RWPE2 (cell line): ENCODE data around the gene MYOD1.

ENCODE experiments used
- ATAC-seq: fragments of 200-7000 bp; cut with Tn5 transposase; 3 replicates; pipeline ENCODE4 v1.9.1; 2021; ENCODE audit warnings: low read depth
- DNase-seq: peaks from one replicate; pipeline ENCODE4 v3.0.0-alpha.2; 2020; ENCODE audit warnings: low spot score
- H3K27ac ChIP-seq: fragments of 450-650 bp; 2 replicates; pipeline ENCODE4 v1.5.1; 2017; ENCODE audit warnings: mild to moderate bottlenecking; ENCODE audit not compliant: poor library complexity, severe bottlenecking
- H3K27me3 ChIP-seq: fragments of 250-450 bp; sonication (Bioruptor Pico); 2 replicates; pipeline ENCODE4 v1.5.1; 2021; ENCODE audit warnings: mild to moderate bottlenecking, moderate library complexity; ENCODE audit not compliant: insufficient read depth, poor library complexity, severe bottlenecking
- H3K36me3 ChIP-seq: fragments of 250-450 bp; sonication (Bioruptor Pico); 2 replicates; pipeline ENCODE4 v1.5.1; 2020; ENCODE audit warnings: low read depth, mild to moderate bottlenecking, moderate library complexity
- H3K4me1 ChIP-seq: fragments of 250-450 bp; sonication (Bioruptor Pico); 2 replicates; pipeline ENCODE4 v1.5.1; 2021; ENCODE audit warnings: mild to moderate bottlenecking, moderate library complexity; ENCODE audit not compliant: insufficient read depth, poor library complexity, severe bottlenecking
- H3K4me3 ChIP-seq: fragments of 250-450 bp; sonication (Bioruptor Pico); 2 replicates; pipeline ENCODE4 v1.5.1; 2021; ENCODE audit warnings: mild to moderate bottlenecking, moderate library complexity; ENCODE audit not compliant: severe bottlenecking
- H3K9me3 ChIP-seq: fragments of 250-450 bp; sonication (Bioruptor Pico); 2 replicates; pipeline ENCODE4 v1.5.1; 2021; ENCODE audit warnings: mild to moderate bottlenecking, moderate library complexity; ENCODE audit not compliant: severe bottlenecking
- TF ChIP-seq, protein P1 (sequence below): fragments of 450-650 bp; IDR thresholded peaks from one replicate; pipeline ENCODE4 v1.5.1; 2017; ENCODE audit warnings: mild to moderate bottlenecking, moderate library complexity; ENCODE audit not compliant: poor library complexity, severe bottlenecking

The MYOD1 gene

DNA sequence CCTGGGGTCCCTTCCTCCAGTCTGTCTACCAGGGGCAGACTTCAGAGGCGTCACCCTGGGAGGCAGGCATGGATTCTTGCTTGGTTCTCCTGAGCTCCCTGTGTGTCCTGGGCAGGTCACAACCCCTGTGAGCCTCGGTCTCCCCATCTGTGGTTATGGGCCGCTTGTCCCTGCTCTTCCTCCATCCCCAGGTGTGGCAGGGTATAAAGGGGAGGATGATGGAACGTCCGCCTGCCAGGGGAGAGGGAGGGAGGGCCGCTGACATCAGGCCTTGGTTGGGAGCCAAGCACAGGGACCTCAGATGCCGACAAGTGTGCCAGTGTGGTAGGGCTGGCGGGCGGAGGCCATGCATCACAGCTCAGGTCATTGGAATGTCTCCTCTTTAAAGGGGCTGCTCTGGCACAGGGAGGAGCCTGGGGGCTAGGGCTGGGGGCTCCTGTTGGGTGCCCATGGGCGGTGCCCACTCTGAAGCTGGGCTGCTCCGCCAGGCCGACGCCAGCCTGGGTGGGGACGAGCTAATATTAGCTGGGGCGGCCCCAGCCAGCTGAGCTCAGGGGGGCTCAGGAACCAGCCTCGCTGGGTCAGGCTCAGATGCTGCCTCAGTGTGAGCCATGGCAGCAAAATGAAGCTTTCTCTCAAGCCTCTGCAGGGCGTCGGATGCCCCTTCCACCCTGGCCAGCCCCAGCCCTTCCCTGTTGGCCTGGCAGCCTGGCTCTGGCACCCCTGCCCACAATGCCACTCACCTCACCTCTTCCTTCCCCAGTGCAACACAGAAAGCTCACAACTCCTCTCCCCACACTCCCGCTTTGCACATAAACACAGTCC is 28.0 kb downstream of the MYOD1 start:
- Histone ChIP-seq H3K4me1 (no peaks in the 10 kb centered on the region), H3K36me3 (no peaks in the 10 kb centered on the region), H3K27ac (no peak overlapping the region), H3K27me3 (no peaks in the 10 kb centered on the region), H3K4me3 (no peak overlapping the region), H3K9me3 (no peaks in the 10 kb centered on the region)
- DNase-seq, result no peak
- ATAC-seq, result no peak
- TF ChIP-seq, protein P1, sequence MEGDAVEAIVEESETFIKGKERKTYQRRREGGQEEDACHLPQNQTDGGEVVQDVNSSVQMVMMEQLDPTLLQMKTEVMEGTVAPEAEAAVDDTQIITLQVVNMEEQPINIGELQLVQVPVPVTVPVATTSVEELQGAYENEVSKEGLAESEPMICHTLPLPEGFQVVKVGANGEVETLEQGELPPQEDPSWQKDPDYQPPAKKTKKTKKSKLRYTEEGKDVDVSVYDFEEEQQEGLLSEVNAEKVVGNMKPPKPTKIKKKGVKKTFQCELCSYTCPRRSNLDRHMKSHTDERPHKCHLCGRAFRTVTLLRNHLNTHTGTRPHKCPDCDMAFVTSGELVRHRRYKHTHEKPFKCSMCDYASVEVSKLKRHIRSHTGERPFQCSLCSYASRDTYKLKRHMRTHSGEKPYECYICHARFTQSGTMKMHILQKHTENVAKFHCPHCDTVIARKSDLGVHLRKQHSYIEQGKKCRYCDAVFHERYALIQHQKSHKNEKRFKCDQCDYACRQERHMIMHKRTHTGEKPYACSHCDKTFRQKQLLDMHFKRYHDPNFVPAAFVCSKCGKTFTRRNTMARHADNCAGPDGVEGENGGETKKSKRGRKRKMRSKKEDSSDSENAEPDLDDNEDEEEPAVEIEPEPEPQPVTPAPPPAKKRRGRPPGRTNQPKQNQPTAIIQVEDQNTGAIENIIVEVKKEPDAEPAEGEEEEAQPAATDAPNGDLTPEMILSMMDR, result no peak

DNA sequence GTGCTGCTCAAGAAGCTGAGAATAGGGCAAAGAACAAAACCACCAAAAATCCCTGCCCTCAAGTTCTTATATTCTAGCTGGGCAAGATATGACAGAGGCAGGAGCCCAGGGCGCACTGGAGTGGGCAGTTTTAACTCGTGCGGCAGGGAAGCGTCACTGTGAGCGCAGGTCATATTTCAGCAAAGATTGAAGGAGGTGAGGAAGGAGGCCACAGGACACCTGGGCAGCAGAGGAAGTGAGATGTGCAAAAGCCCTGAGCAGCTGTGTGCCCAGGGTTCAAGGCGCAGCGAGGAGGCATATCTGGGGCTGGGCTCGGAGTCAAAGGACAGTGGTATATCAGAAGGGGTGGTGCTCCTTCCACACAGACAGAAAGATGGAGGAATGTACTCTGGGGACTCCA is 28.7 kb downstream of the MYOD1 start:
- H3K27me3 ChIP-seq, result no peaks in the 10 kb centered on the region
- ATAC-seq, result no peak

DNA sequence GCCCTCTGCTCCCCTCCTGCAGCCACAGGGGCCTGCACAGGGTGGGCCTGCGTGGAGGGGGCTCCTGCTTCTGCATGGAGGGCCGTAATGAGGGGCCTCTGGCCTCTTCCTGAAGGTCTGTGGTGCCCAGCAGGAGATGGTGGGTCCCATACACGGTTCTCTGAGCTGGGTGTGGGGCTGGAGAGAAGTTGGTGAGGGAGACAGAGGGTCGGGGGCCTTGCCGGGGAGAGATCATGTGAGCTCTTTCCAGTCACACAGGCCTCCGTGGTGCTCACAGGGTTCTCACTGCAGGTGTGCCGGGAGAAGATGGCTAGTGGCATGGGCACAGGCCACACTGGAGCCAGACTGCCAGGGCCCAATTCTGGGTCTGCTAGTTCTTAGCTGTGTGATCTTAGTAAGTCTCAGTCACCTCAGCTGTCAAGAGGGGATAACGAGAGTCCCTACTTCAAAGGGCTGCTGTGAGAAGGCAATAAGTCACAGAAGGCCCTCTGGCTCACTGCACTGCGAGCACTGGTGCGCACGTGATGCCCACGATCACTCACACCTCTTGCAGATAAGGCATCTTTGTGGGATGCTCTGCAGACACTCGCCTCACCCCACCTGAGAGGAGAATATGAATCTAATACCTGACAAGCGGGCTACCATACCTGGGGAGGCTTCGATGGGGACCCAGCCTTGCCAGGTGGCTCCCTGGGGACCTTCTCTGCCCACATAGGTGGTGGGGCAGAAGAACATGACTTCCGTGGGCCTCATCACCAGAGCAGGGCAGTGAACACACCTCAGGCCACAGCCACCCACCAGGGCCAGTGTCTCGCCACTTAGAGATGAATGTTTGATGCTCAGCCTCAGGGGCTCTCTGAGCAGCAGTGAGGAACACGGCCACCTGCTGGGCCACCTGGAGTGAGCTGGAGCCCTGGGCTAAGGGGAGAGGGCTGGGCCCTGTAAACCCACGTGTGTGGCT is 29.7 kb downstream of the MYOD1 start:
- no peak for DNase-seq
- ATAC-seq, result no peak
- H3K9me3 ChIP-seq, result no peaks in the 10 kb centered on the region
- TF ChIP-seq, protein P1, result no peak
- no peaks in the 10 kb centered on the region for H3K4me1 ChIP-seq
- H3K27me3 ChIP-seq, result no peaks in the 10 kb centered on the region
- H3K36me3 ChIP-seq, result no peaks in the 10 kb centered on the region
- H3K27ac ChIP-seq, result no peak overlapping the region
- no peak overlapping the region for H3K4me3 ChIP-seq

More for the DNA sequence above, 28.7 kb downstream of the MYOD1 start:
- H3K4me1 ChIP-seq, result no peaks in the 10 kb centered on the region
- DNase-seq, result no peak
- H3K36me3 ChIP-seq, result no peaks in the 10 kb centered on the region
- H3K4me3 ChIP-seq, result no peak overlapping the region
- H3K9me3 ChIP-seq, result no peaks in the 10 kb centered on the region
- H3K27ac ChIP-seq, result no peak overlapping the region
- TF ChIP-seq, protein P1, result no peak

DNA sequence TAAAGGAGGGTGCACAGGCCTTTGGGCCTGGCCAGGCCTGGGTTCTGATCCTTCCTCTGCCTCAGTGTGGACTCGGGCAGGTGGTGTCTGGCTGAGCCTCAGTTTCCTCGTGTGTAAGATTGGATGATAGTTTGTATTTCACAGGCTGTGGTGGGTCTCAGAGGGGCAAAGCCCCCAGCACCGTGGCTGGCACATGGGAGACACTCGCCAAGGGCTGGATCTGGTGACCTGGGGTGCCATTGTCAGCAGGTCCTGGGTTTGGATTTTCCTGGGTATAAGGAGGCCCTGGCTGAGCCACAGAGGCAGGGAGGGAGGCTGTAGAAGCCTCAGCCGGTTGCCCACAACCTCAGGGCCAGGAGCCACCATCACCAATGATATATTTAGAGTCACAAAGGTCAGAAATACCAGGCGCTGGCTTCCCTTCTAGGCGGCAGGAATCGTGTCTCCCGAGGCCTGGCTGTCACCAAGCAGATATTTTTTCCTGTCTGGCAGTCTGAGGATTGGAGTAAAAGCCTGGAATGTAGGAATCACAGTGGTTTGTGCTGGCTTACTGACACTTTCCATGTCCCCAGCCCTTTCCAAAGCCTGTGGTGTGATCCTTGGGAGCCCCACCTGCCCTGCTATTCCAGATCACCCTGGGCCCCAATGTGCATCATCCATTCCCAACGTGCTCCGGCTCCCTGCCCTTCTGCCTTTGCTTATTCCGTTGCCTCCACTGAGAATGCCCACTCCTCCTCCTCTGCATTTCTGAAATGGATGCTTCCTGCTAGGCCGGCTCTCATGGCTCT is 30.8 kb downstream of the MYOD1 start:
- no peaks in the 10 kb centered on the region for H3K9me3 ChIP-seq
- H3K27ac ChIP-seq, result no peak overlapping the region
- TF ChIP-seq, protein P1, result no peak
- H3K27me3 ChIP-seq, result no peaks in the 10 kb centered on the region
- no peak overlapping the region for H3K4me3 ChIP-seq
- DNase-seq (no peak), ATAC-seq (no peak)
- H3K4me1 ChIP-seq, result no peaks in the 10 kb centered on the region
- no peaks in the 10 kb centered on the region for H3K36me3 ChIP-seq
